H1 (cell line): ENCODE results near the gene TRAIP. TPM values are rescaled to one million over a fixed set of nuclear protein-coding genes. Genes with fewer than 3 reads are reported as not detected.

Experiments
- CTCF ChIA-PET: fragments of 300-600 bp; sonication (Branson Sonifier 250); formaldehyde crosslinking; loops from one replicate; lab custom pipeline; 2021; ENCODE audit not compliant: partially characterized antibody; lab: Charles Lee
- POLR2A ChIA-PET: fragments of 300-600 bp; sonication (Branson Sonifier 250); formaldehyde crosslinking; loops from one replicate; lab custom pipeline; 2021; ENCODE audit warnings: inconsistent platforms; ENCODE audit not compliant: partially characterized antibody; lab: Charles Lee
- DNase-seq, 2 experiments: peaks; one replicate each; pipeline versions ENCODE4 v3.0.0 to v3.0.0-alpha.2; 2010 to 2022; ENCODE audit warnings: low spot score in 2 of 2, low read depth in 1 of 2, mixed read lengths in 1 of 2
- FAIRE-seq: peaks from 2 replicates; lab custom pipeline; 2011; peaks lifted over from hg19 to GRCh38; lab: Jason Lieb, UNC
- H2AFZ ChIP-seq: 2 replicates; pipeline ENCODE4 v1.8.1; 2012; ENCODE audit warnings: low read length, inconsistent platforms
- H2AK5ac ChIP-seq: 2 replicates; pipeline ENCODE4 v1.6.1; 2013; ENCODE audit warnings: low read depth, low read length
- H2BK120ac ChIP-seq: replicated peaks from 2 replicates; pipeline ENCODE3; 2013; ENCODE audit warnings: low read depth, low read length, inconsistent platforms
- H2BK12ac ChIP-seq: 2 replicates; pipeline ENCODE4 v1.6.1; 2013; ENCODE audit warnings: low read depth, low read length
- H2BK15ac ChIP-seq: 2 replicates; pipeline ENCODE4 v1.6.1; 2013; ENCODE audit warnings: low read length
- H2BK20ac ChIP-seq: 2 replicates; pipeline ENCODE4 v1.6.1; 2013; ENCODE audit warnings: low read length
- H2BK5ac ChIP-seq: 2 replicates; pipeline ENCODE4 v1.6.1; 2013; ENCODE audit warnings: low read depth, low read length
- H3K14ac ChIP-seq: 2 replicates; pipeline ENCODE4 v1.6.1; 2013; ENCODE audit warnings: inconsistent platforms; ENCODE audit not compliant: insufficient read length
- H3K18ac ChIP-seq: 2 replicates; pipeline ENCODE4 v1.6.1; 2013; ENCODE audit warnings: low read length; ENCODE audit errors: extremely low read depth
- H3K23ac ChIP-seq: 2 replicates; pipeline ENCODE4 v1.6.1; 2013; ENCODE audit warnings: inconsistent platforms; ENCODE audit not compliant: insufficient read length
- H3K23me2 ChIP-seq: 2 replicates; pipeline ENCODE4 v1.6.1; 2013; ENCODE audit warnings: low read depth, low read length
- H3K27ac ChIP-seq: 2 replicates; pipeline ENCODE4 v1.6.1; 2011; ENCODE audit warnings: low read depth, low read length, inconsistent platforms
- H3K27me3 ChIP-seq, 4 experiments: replicated peaks in 1 of 4; 1 replicate in 1 of 4; 2 replicates in 3 of 4; pipeline versions ENCODE4 v1.6.1 to v1.8.1; 2011 to 2013; ENCODE audit warnings: low read length in 3 of 4, mild to moderate bottlenecking in 3 of 4, inconsistent platforms in 2 of 4, mixed read lengths in 2 of 4, moderate library complexity in 1 of 4; ENCODE audit not compliant: control insufficient read depth in 3 of 4, insufficient read depth in 3 of 4; ENCODE audit errors: extremely low read depth in 1 of 4
- H3K36me3 ChIP-seq, 4 experiments: 2 replicates each; pipeline versions ENCODE4 v1.6.1 to v1.8.1; 2011 to 2013; ENCODE audit warnings: mild to moderate bottlenecking in 4 of 4, low read length in 3 of 4, moderate library complexity in 2 of 4, control low read depth in 1 of 4, inconsistent platforms in 1 of 4; ENCODE audit not compliant: insufficient read depth in 4 of 4, control insufficient read depth in 2 of 4
- H3K4ac ChIP-seq: replicated peaks from 2 replicates; pipeline ENCODE3; 2013; ENCODE audit warnings: low read length, low read depth, mixed read lengths, inconsistent platforms; ENCODE audit not compliant: insufficient read length
- H3K4me1 ChIP-seq, 4 experiments: replicated peaks in 1 of 4; 1 replicate in 1 of 4; 2 replicates in 3 of 4; pipeline versions ENCODE4 v1.6.1 to v1.8.1; 2011 to 2013; ENCODE audit warnings: low read length in 3 of 4, inconsistent platforms in 2 of 4, mixed read lengths in 1 of 4; ENCODE audit not compliant: insufficient read depth in 4 of 4, control insufficient read depth in 3 of 4
- H3K4me2 ChIP-seq, 2 experiments: 2 replicates each; pipeline versions ENCODE4 v1.6.1 to v1.8.1; 2011 to 2013; ENCODE audit warnings: low read depth in 2 of 2, low read length in 2 of 2, control low read depth in 1 of 2, inconsistent platforms in 1 of 2, mild to moderate bottlenecking in 1 of 2; ENCODE audit not compliant: insufficient read depth in 1 of 2
- H3K4me3 ChIP-seq, 4 experiments: fragments of 200-600, 300-600 bp in 1 of 4; sonication (generic), shearing (Covaris generic), sonication (Bioruptor Twin) in 1 of 4; 2 replicates each; pipeline versions ENCODE4 v1.5.1 to v1.8.1; 2011 to 2016; ENCODE audit warnings: low read length in 4 of 4, low read depth in 3 of 4, control low read depth in 2 of 4, inconsistent platforms in 2 of 4, mild to moderate bottlenecking in 2 of 4, mixed read lengths in 1 of 4, moderate library complexity in 1 of 4; ENCODE audit not compliant: insufficient read depth in 2 of 4; ENCODE audit errors: extremely low read depth in 1 of 4
- H3K56ac ChIP-seq: replicated peaks from 2 replicates; pipeline ENCODE3; 2013; ENCODE audit warnings: low read depth, mild to moderate bottlenecking, mixed read lengths, low read length, inconsistent platforms; ENCODE audit not compliant: insufficient read length
- H3K79me1 ChIP-seq: 2 replicates; pipeline ENCODE4 v1.6.1; 2013; ENCODE audit warnings: low read depth, low read length, control low read depth
- H3K79me2 ChIP-seq, 2 experiments: 2 replicates each; pipeline versions ENCODE4 v1.6.1 to v1.8.1; 2012 to 2013; ENCODE audit warnings: low read length in 2 of 2, mild to moderate bottlenecking in 2 of 2, inconsistent platforms in 1 of 2; ENCODE audit not compliant: insufficient read depth in 2 of 2, control insufficient read depth in 1 of 2
- H3K9ac ChIP-seq, 4 experiments: replicated peaks in 1 of 4; 1 replicate in 1 of 4; 2 replicates in 3 of 4; pipeline versions ENCODE4 v1.6.1 to v1.8.1; 2011 to 2013; ENCODE audit warnings: low read depth in 3 of 4, low read length in 3 of 4, control low read depth in 2 of 4, mild to moderate bottlenecking in 2 of 4, moderate library complexity in 2 of 4, inconsistent platforms in 1 of 4; ENCODE audit errors: extremely low read depth in 1 of 4
- H3K9me3 ChIP-seq, 2 experiments: 2 replicates each; pipeline versions ENCODE4 v1.6.1 to v1.8.1; 2012 to 2013; ENCODE audit warnings: mild to moderate bottlenecking in 2 of 2, moderate library complexity in 2 of 2, control low read depth in 1 of 2, inconsistent platforms in 1 of 2, low read depth in 1 of 2, low read length in 1 of 2, mixed read lengths in 1 of 2; ENCODE audit not compliant: insufficient read depth in 2 of 2
- H4K20me1 ChIP-seq, 2 experiments: replicated peaks in 1 of 2; 2 replicates each; pipeline versions ENCODE3 to v1.8.1; 2011 to 2013; ENCODE audit warnings: inconsistent platforms in 2 of 2, low read length in 2 of 2, mild to moderate bottlenecking in 1 of 2; ENCODE audit not compliant: insufficient read depth in 2 of 2, control insufficient read depth in 1 of 2
- H4K5ac ChIP-seq: 2 replicates; pipeline ENCODE4 v1.6.1; 2013; ENCODE audit warnings: low read length, low read depth, mixed read lengths, inconsistent platforms; ENCODE audit not compliant: insufficient read length
- H4K8ac ChIP-seq: 2 replicates; pipeline ENCODE4 v1.8.0; 2013; ENCODE audit warnings: mild to moderate bottlenecking, moderate library complexity, low read length, inconsistent platforms; ENCODE audit not compliant: insufficient read depth; ENCODE audit errors: extremely low read depth
- H4K91ac ChIP-seq: replicated peaks from 2 replicates; pipeline ENCODE3; 2013; ENCODE audit warnings: low read length, mixed read lengths, inconsistent platforms; ENCODE audit not compliant: insufficient read length
- ASH2L ChIP-seq: fragments of 200-600, 300-600 bp; sonication (generic); IDR thresholded peaks from one replicate; pipeline ENCODE4 v1.7.1; 2017; ENCODE audit warnings: low read length
- E2F6 ChIP-seq: IDR thresholded peaks from 2 replicates; pipeline ENCODE4 v1.6.1; 2012; ENCODE audit warnings: inconsistent platforms
- HDAC2 ChIP-seq, 2 experiments: fragments of 300-600 bp in 1 of 2; sonication (generic) in 1 of 2; IDR thresholded peaks; 2 replicates each; pipeline ENCODE4 v1.6.1; 2011 to 2012; ENCODE audit warnings: low read depth in 2 of 2, low read length in 2 of 2, mild to moderate bottlenecking in 2 of 2, moderate library complexity in 2 of 2, borderline replicate concordance in 1 of 2, inconsistent platforms in 1 of 2
- MAFK ChIP-seq: IDR thresholded peaks from 2 replicates; pipeline ENCODE4 v1.6.1; 2012; ENCODE audit warnings: low read depth, mild to moderate bottlenecking, improper control_type of control experiment, low read length
- POU5F1 ChIP-seq: IDR thresholded peaks from 2 replicates; pipeline ENCODE4 v1.6.1; 2011; ENCODE audit warnings: low read depth, mild to moderate bottlenecking, low read length, moderate library complexity
- SP1 ChIP-seq: IDR thresholded peaks from 2 replicates; pipeline ENCODE4 v1.6.1; 2011; ENCODE audit warnings: low read depth, low read length
- TCF12 ChIP-seq: IDR thresholded peaks from 2 replicates; pipeline ENCODE4 v1.6.1; 2011; ENCODE audit warnings: low read depth, mild to moderate bottlenecking, low read length
- WGBS, 2 experiments: shearing (Covaris generic) in 1 of 2; methylation state at CpG; one replicate each; pipeline versions ENCODE4 v1.1.6 to v1.1.7; 2013 to 2015; ENCODE audit warnings: low lambda C conversion rate in 2 of 2, mixed read lengths in 2 of 2, inconsistent platforms in 1 of 2, low coverage in 1 of 2, missing lambda C conversion rate in 1 of 2; ENCODE audit not compliant: insufficient replicate concordance in 2 of 2, insufficient coverage in 1 of 2, insufficient read length in 1 of 2; ENCODE audit errors: extremely low coverage in 1 of 2, missing lambda C conversion rate in 1 of 2; 5-methylcytosine and 5-hydroxymethylcytosine counted together
- polyA plus RNA-seq, 7 experiments: library from polyadenylated mRNA; depleted of rRNA in 3 of 7; stranded (reverse) in 5 of 7; unstranded in 2 of 7; fragments of >200 nt in 5 of 7; fragments of 200-250 nt in 2 of 7; gene quantifications; 1 replicate in 5 of 7; 2 replicates in 1 of 7; 4 replicates in 1 of 7; pipeline versions ENCODE4 v1.2.1 to v1.2.3, GENCODE V29; 2011 to 2013; ENCODE audit warnings: missing spikeins in 2 of 7, mixed read lengths in 2 of 7
- total RNA-seq: library from RNA; stranded (reverse); fragmentation: NEBNext Ultra II Directional; extraction: Animal tissue kit (Norgen Biotek cat#: 25700); gene quantifications from 2 replicates; pipeline ENCODE4 v1.2.1, GENCODE V29; 2021

Gene TRAIP
- total and polyA plus RNA-seq, 2 of the 8 experiments (the other 6 are each of a cell fraction or from before 2014, with no cell fraction given), result 27.7 to 28.1 TPM

GRCh38 chr3:49880581-49881315, 24.4 kb upstream of the TRAIP start:
- Histone ChIP-seq H3K4me3 (peak overlapping the region in 1 of 4 experiments; percentile 40; a peak in 2 of 8 replicates), H3K4me2 (peak overlapping the region; percentile 47 to 53), H2AFZ (peak overlapping the region; percentile 72; the same call in 1 of the 2 replicates)

More at GRCh38 chr3:49880581-49881315, 24.4 kb upstream of the TRAIP start:
- no peak overlapping the region for H3K23ac ChIP-seq
- peak overlapping the region; percentile 19 for H3K4ac ChIP-seq
- H3K4me1 ChIP-seq, result peaks cover 10 to 22% (median 17%) of the 10 kb centered on the region in 4 experiments
- peak; percentile 50 for FAIRE-seq
- H3K79me2 ChIP-seq, result no peaks in the 10 kb centered on the region
- peak overlapping the region; percentile 36; the same call in 1 of the 2 replicates for H2BK5ac ChIP-seq
- H2BK15ac ChIP-seq, result peak overlapping the region; percentile 19; the same call in 1 of the 2 replicates
- ChIA-PET POLR2A (interaction anchor here (0.5 to 16.1 kb wide), 11 partner anchors 9 to 384 kb away, joined by 3 to 149 read pairs (median 5); partner anchors contain the start of genes AMIGO3, CAMKV, RBM6 and TRAIP), CTCF (interaction anchor here (0.8 to 10.1 kb wide), 11 partner anchors 11 to 68 kb away, joined by 3 to 89 read pairs (median 14); partner anchors contain the start of genes CAMKV and MST1R)
- no peaks in the 10 kb centered on the region for H3K9me3 ChIP-seq
- H4K20me1 ChIP-seq, result no peaks in the 10 kb centered on the region
- H4K8ac ChIP-seq, result no peak overlapping the region
- peak overlapping the region; percentile 67 for H4K91ac ChIP-seq
- no peaks in the 10 kb centered on the region for H3K27me3 ChIP-seq
- no peak overlapping the region for H3K14ac ChIP-seq
- peak overlapping the region; percentile 8 for H4K5ac ChIP-seq
- no peaks in the 10 kb centered on the region for H3K23me2 ChIP-seq
- H3K18ac ChIP-seq, result peak overlapping the region; percentile 55; the same call in 1 of the 2 replicates
- H2BK12ac ChIP-seq, result peak overlapping the region; percentile 45; the same call in 1 of the 2 replicates
- WGBS, 2 experiments, result 37% methylated on average over 6 of the region's 6 CpGs; no CpG with 5 or more reads in 1 of the 2 experiments
- peak in 1 of 2 experiments; percentile 81 for DNase-seq
- no peak overlapping the region for H2AK5ac ChIP-seq
- no peak overlapping the region for H3K27ac ChIP-seq
- H3K36me3 ChIP-seq, result no peaks in the 10 kb centered on the region
- H3K9ac ChIP-seq, result no peak overlapping the region
- peak overlapping the region; percentile 73 for H2BK120ac ChIP-seq
- H2BK20ac ChIP-seq, result peak overlapping the region; percentile 28; the same call in 1 of the 2 replicates
- H3K56ac ChIP-seq, result no peak overlapping the region
- TF ChIP-seq E2F6 (peak; percentile 24; the same call in 1 of the 2 replicates), HDAC2 (IDR thresholded peaks at IDR 0.05; ENCODE audit: borderline replicate concordance in 1 of 2, low read depth in 2 of 2, low read length in 2 of 2) (no peak), SP1 (0 out of 2 replicates have a peak, but pooled peaks have one; percentile 33), MAFK (no peak), ASH2L (peak; percentile 62), TCF12 (no peak), POU5F1 (no peak)
- no peaks in the 10 kb centered on the region for H3K79me1 ChIP-seq
